ENCODE measurements around the gene TCEA3.
"Not testable (repeated sequence)": the region's sequence is repeated elsewhere in the genome, so short reads cannot be mapped to it uniquely, and the experiment has no call there.

TCEA3 gene

GRCh38 chr1:23392125-23392855 lies 32.3 kb downstream of the TCEA3 start:
- DNase-seq (ENCODE audit: low read depth), result no peak

- DNase-seq (ENCODE audit: low read depth), result no peak
Measured at GRCh38 chr1:23389837-23390321, 34.7 kb downstream of the TCEA3 start.

GRCh38 chr1:23387494-23387893 lies 37.1 kb downstream of the TCEA3 start:
- DNase-seq (ENCODE audit: low read depth), result no peak

- no peak for DNase-seq (ENCODE audit: low read depth)
Measured at GRCh38 chr1:23385119-23385621, 39.4 kb downstream of the TCEA3 start.

GRCh38 chr1:23384312-23385058 lies 40.1 kb downstream of the TCEA3 start:
- DNase-seq (ENCODE audit: low read depth), result no peak

- DNase-seq (ENCODE audit: low read depth), result no peak
Measured at GRCh38 chr1:23383577-23384311, 40.8 kb downstream of the TCEA3 start.

- DNase-seq (ENCODE audit: low read depth), result no peak
Measured at GRCh38 chr1:23381233-23381885, 43.2 kb downstream of the TCEA3 start.

GRCh38 chr1:23380719-23381118 lies 43.8 kb downstream of the TCEA3 start:
- no peak for DNase-seq (ENCODE audit: low read depth)

- not testable (repeated sequence) for DNase-seq (ENCODE audit: low read depth)
Measured at GRCh38 chr1:23380236-23380635, 44.3 kb downstream of the TCEA3 start.

GRCh38 chr1:23376890-23377811 lies 47.4 kb downstream of the TCEA3 start:
- DNase-seq (ENCODE audit: low read depth), result no peak

GRCh38 chr1:23374079-23374735 lies 50.3 kb downstream of the TCEA3 start:
- DNase-seq (ENCODE audit: low read depth), result not testable (repeated sequence)

- no peak for DNase-seq (ENCODE audit: low read depth)
Measured at GRCh38 chr1:23371987-23372880, 52.3 kb downstream of the TCEA3 start.

GRCh38 chr1:23370709-23371584 lies 53.6 kb downstream of the TCEA3 start:
- no peak for DNase-seq (ENCODE audit: low read depth)

GRCh38 chr1:23370330-23370708 lies 54.2 kb downstream of the TCEA3 start:
- DNase-seq (ENCODE audit: low read depth), result no peak

- no peak for DNase-seq (ENCODE audit: low read depth)
Measured at GRCh38 chr1:23369335-23370013, 55.1 kb downstream of the TCEA3 start, which contains the start of gene ZNF436. Gene ZNF436, minus strand, starts transcription at chr1:23369836. Its CDS starts 1,831 bp downstream, at chr1:23368005.

- peak; percentile 83 for DNase-seq (ENCODE audit: low read depth)
Measured at GRCh38 chr1:23368562-23369334, 55.8 kb downstream of the TCEA3 start.
